ENCODE data around the gene IGF1.

IGF1 gene

GRCh38 chr12:102426599-102427542 is 53.5 kb downstream of the IGF1 start:
- Histone ChIP-seq H3K4me3 (ENCODE audit: insufficient read depth in 1 of 2, low read depth in 1 of 2, low read length in 2 of 2) (peak overlapping the region in 1 of 2 experiments; percentile 48), H2BK12ac (ENCODE audit: low read length in 2 of 2) (no peak overlapping the region), H3K23ac (ENCODE audit: low read length in 2 of 2) (no peak overlapping the region), H3K9ac (ENCODE audit: low read length) (peak overlapping the region; percentile 64), H3K27ac (ENCODE audit: low read length, poor library complexity, severe bottlenecking) (no peak overlapping the region), H2BK15ac (ENCODE audit: low read depth, poor library complexity, severe bottlenecking) (no peak overlapping the region), H2BK5ac (ENCODE audit: low read depth, low read length, poor library complexity, severe bottlenecking) (no peak overlapping the region), H3K18ac (ENCODE audit: low read depth in 1 of 2, low read length in 2 of 2) (no peak overlapping the region), H2AFZ (ENCODE audit: low read depth, low read length) (no peak overlapping the region), H3K79me1 (replicated peaks; ENCODE audit: low read length, poor library complexity, severe bottlenecking) (no peaks in the 10 kb centered on the region), H2BK120ac (ENCODE audit: low read depth, low read length) (no peak overlapping the region), H3K9me3 (ENCODE audit: control insufficient read depth, low read length) (no peaks in the 10 kb centered on the region), H3K4ac (ENCODE audit: low read depth in 1 of 2, low read length in 2 of 2) (no peak overlapping the region), H3K36me3 (ENCODE audit: control insufficient read depth in 1 of 2, insufficient read depth in 2 of 2, low read depth in 1 of 2, low read length in 2 of 2) (no peaks in the 10 kb centered on the region), H2AK5ac (ENCODE audit: low read length, severe bottlenecking) (no peak overlapping the region), H4K91ac (ENCODE audit: low read length) (no peak overlapping the region), H3K4me1 (ENCODE audit: control insufficient read depth, insufficient read depth, low read depth, low read length) (no peaks in the 10 kb centered on the region), H3K27me3 (ENCODE audit: control insufficient read depth in 1 of 2, insufficient read depth in 1 of 2, low read length in 2 of 2) (no peaks in the 10 kb centered on the region), H3K4me2 (ENCODE audit: low read length, poor library complexity, severe bottlenecking) (no peak overlapping the region), H4K8ac (ENCODE audit: low read length) (no peak overlapping the region), H3K14ac (ENCODE audit: low read length in 2 of 2) (no peak overlapping the region)
- WGBS = 80% methylated on average over 6 of the region's 8 CpGs
- DNase-seq = no peak

DNA sequence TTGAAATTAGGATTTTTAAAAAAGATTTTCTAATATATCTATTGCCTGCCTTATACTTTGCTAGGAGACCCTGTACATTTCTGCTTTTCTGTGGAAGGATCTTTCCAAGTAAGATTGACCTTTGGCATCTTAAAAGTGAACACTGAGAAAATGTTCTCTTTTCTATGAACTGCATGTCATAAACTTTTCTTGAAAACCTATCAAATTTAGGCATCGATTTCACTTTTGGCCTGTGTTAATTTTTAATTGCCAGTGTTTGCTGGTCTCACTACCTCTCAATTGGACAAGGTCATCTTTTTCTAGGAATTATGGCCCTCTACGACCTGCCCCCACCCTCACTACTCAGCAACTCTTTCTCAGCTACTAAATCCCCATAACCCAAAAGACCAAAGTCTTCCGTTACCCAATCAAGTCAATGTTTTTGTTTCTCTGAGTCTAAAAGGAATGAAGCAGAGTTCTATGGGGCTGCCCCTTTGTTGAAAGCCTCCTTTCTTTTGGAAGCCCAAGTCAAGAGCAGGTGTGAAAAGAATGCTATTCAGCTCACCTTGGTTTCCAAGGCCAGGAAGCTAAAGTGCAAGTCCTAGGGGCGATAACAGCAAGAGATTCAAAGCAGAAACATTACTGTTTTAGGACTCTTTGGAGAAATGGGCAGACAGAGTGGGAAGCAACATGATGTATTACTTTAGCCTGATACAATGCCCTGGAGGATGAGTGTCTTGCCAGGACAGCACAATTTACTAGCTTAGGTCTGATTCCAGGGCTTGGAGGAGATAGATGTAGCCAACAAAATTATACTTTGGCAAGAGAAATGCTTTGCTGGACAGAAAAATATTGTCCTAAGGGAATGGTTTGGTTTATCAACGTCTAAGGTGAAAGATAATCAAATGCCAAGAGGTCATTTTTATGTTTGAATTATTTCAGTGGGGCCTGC is 55.0 kb downstream of the IGF1 start:
- no peaks in the 10 kb centered on the region for H3K79me1 ChIP-seq (replicated peaks; ENCODE audit: low read length, poor library complexity, severe bottlenecking)
- no peak overlapping the region for H2BK12ac ChIP-seq (ENCODE audit: low read length in 2 of 2)
- no peak overlapping the region for H2AK5ac ChIP-seq (ENCODE audit: low read length, severe bottlenecking)
- H3K23ac ChIP-seq (ENCODE audit: low read length in 2 of 2) = no peak overlapping the region
- H3K4me1 ChIP-seq (ENCODE audit: control insufficient read depth, insufficient read depth, low read depth, low read length) = no peaks in the 10 kb centered on the region
- no peak overlapping the region for H4K8ac ChIP-seq (ENCODE audit: low read length)
- no peak overlapping the region for H2BK15ac ChIP-seq (ENCODE audit: low read depth, poor library complexity, severe bottlenecking)
- H3K14ac ChIP-seq (ENCODE audit: low read length in 2 of 2) = no peak overlapping the region
- no peak overlapping the region for H3K4me2 ChIP-seq (ENCODE audit: low read length, poor library complexity, severe bottlenecking)
- no peak overlapping the region for H3K4me3 ChIP-seq (ENCODE audit: insufficient read depth in 1 of 2, low read depth in 1 of 2, low read length in 2 of 2)
- H3K18ac ChIP-seq (ENCODE audit: low read depth in 1 of 2, low read length in 2 of 2) = no peak overlapping the region
- H3K36me3 ChIP-seq (ENCODE audit: control insufficient read depth in 1 of 2, insufficient read depth in 2 of 2, low read depth in 1 of 2, low read length in 2 of 2) = no peaks in the 10 kb centered on the region
- no peaks in the 10 kb centered on the region for H3K27me3 ChIP-seq (ENCODE audit: control insufficient read depth in 1 of 2, insufficient read depth in 1 of 2, low read length in 2 of 2)
- no peak overlapping the region for H2BK5ac ChIP-seq (ENCODE audit: low read depth, low read length, poor library complexity, severe bottlenecking)
- no peak overlapping the region for H2BK120ac ChIP-seq (ENCODE audit: low read depth, low read length)
- WGBS = 55% methylated on average over 5 of the region's 5 CpGs
- H3K9me3 ChIP-seq (ENCODE audit: control insufficient read depth, low read length) = no peaks in the 10 kb centered on the region
- no peak overlapping the region for H4K91ac ChIP-seq (ENCODE audit: low read length)
- H3K27ac ChIP-seq (ENCODE audit: low read length, poor library complexity, severe bottlenecking) = no peak overlapping the region
- H3K4ac ChIP-seq (ENCODE audit: low read depth in 1 of 2, low read length in 2 of 2) = no peak overlapping the region
- DNase-seq = no peak
- no peak overlapping the region for H2AFZ ChIP-seq (ENCODE audit: low read depth, low read length)
- no peak overlapping the region for H3K9ac ChIP-seq (ENCODE audit: low read length)

- H3K4me1 ChIP-seq (ENCODE audit: control insufficient read depth, insufficient read depth, low read depth, low read length) = no peaks in the 10 kb centered on the region
- no peak overlapping the region for H2BK5ac ChIP-seq (ENCODE audit: low read depth, low read length, poor library complexity, severe bottlenecking)
- H4K8ac ChIP-seq (ENCODE audit: low read length) = no peak overlapping the region
- H3K18ac ChIP-seq (ENCODE audit: low read depth in 1 of 2, low read length in 2 of 2) = no peak overlapping the region
- H2AK5ac ChIP-seq (ENCODE audit: low read length, severe bottlenecking) = no peak overlapping the region
- H3K23ac ChIP-seq (ENCODE audit: low read length in 2 of 2) = no peak overlapping the region
- 87% methylated on average over 3 of the region's 3 CpGs for WGBS
- no peak overlapping the region for H2BK12ac ChIP-seq (ENCODE audit: low read length in 2 of 2)
- no peaks in the 10 kb centered on the region for H3K79me1 ChIP-seq (replicated peaks; ENCODE audit: low read length, poor library complexity, severe bottlenecking)
- H3K36me3 ChIP-seq (ENCODE audit: control insufficient read depth in 1 of 2, insufficient read depth in 2 of 2, low read depth in 1 of 2, low read length in 2 of 2) = no peaks in the 10 kb centered on the region
- H2BK15ac ChIP-seq (ENCODE audit: low read depth, poor library complexity, severe bottlenecking) = no peak overlapping the region
- DNase-seq = no peak
- no peak overlapping the region for H3K27ac ChIP-seq (ENCODE audit: low read length, poor library complexity, severe bottlenecking)
- no peaks in the 10 kb centered on the region for H3K27me3 ChIP-seq (ENCODE audit: control insufficient read depth in 1 of 2, insufficient read depth in 1 of 2, low read length in 2 of 2)
- H3K9ac ChIP-seq (ENCODE audit: low read length) = no peak overlapping the region
- no peak overlapping the region for H4K91ac ChIP-seq (ENCODE audit: low read length)
- H3K4me3 ChIP-seq (ENCODE audit: insufficient read depth in 1 of 2, low read depth in 1 of 2, low read length in 2 of 2) = no peak overlapping the region
- no peak overlapping the region for H3K4ac ChIP-seq (ENCODE audit: low read depth in 1 of 2, low read length in 2 of 2)
- no peaks in the 10 kb centered on the region for H3K9me3 ChIP-seq (ENCODE audit: control insufficient read depth, low read length)
- H2AFZ ChIP-seq (ENCODE audit: low read depth, low read length) = no peak overlapping the region
- no peak overlapping the region for H3K14ac ChIP-seq (ENCODE audit: low read length in 2 of 2)
- H2BK120ac ChIP-seq (ENCODE audit: low read depth, low read length) = no peak overlapping the region
- H3K4me2 ChIP-seq (ENCODE audit: low read length, poor library complexity, severe bottlenecking) = no peak overlapping the region
Measured at GRCh38 chr12:102423462-102423861, 56.9 kb downstream of the IGF1 start.

All from mesenchymal stem cell (in vitro differentiated cells and primary cell).